HEK293 (cell line): Measurements from ENCODE around the gene SH3YL1.

Experiments used
- CTCF ChIA-PET: fragments of 350-600 bp; formaldehyde crosslinking; extraction: SDS; loops from one replicate; lab custom pipeline; 2021; ENCODE audit warnings: antibody characterized with exemption; lab: Yijun Ruan, JAX
- POLR2A ChIA-PET: fragments of 300-600 bp; formaldehyde crosslinking; extraction: SDS; loops from one replicate; lab custom pipeline; 2020; ENCODE audit warnings: antibody characterized with exemption, inconsistent platforms; lab: Yijun Ruan, JAX
- H3K27ac ChIP-seq: fragments of 200-500 bp; sonication (Bioruptor generic); 2 replicates; pipeline ENCODE4 v1.5.1; 2014; ENCODE audit warnings: low read depth, low read length, control low read depth, inconsistent platforms; ENCODE audit errors: extremely low read depth
- H3K36me3 ChIP-seq, 2 experiments: fragments of 200-500 bp in 1 of 2; sonication (Bioruptor generic) in 1 of 2; 1 replicate in 1 of 2; 2 replicates in 1 of 2; pipeline ENCODE4 v1.5.1; 2014 to 2017; ENCODE audit warnings: inconsistent platforms in 2 of 2, low read length in 2 of 2; ENCODE audit not compliant: control insufficient read depth in 2 of 2, insufficient read depth in 1 of 2
- H3K4me1 ChIP-seq: fragments of 200-500 bp; sonication (Bioruptor generic); 2 replicates; pipeline ENCODE4 v1.5.1; 2014; ENCODE audit warnings: mild to moderate bottlenecking, low read length, inconsistent platforms; ENCODE audit not compliant: control insufficient read depth, insufficient read depth
- H3K4me3 ChIP-seq: 2 replicates; pipeline ENCODE4 v1.5.1; 2011; ENCODE audit warnings: low read depth, mild to moderate bottlenecking, control low read depth, low read length, moderate library complexity
- H3K9me3 ChIP-seq: fragments of 200-500 bp; sonication (Bioruptor generic); 2 replicates; pipeline ENCODE4 v1.5.1; 2014; ENCODE audit warnings: low read depth, low read length, inconsistent platforms; ENCODE audit not compliant: control insufficient read depth, insufficient read depth
- EGR2 ChIP-seq: fragments of 450-650 bp; formaldehyde crosslinking; IDR thresholded peaks from 2 replicates; pipeline ENCODE4 v1.5.1; 2016; ENCODE audit warnings: low read depth, missing biosample characterization, missing genetic modification characterization
- KLF1 ChIP-seq: fragments of 450-650 bp; formaldehyde crosslinking; IDR thresholded peaks from 2 replicates; pipeline ENCODE4 v1.5.1; 2016; ENCODE audit warnings: missing biosample characterization, missing genetic modification characterization
- KLF16 ChIP-seq: fragments of 450-650 bp; formaldehyde crosslinking; IDR thresholded peaks from 2 replicates; pipeline ENCODE4 v1.5.1; 2017; ENCODE audit warnings: missing biosample characterization, missing genetic modification characterization
- RBAK ChIP-seq: fragments of 450-650 bp; formaldehyde crosslinking; IDR thresholded peaks from 2 replicates; pipeline ENCODE4 v1.5.1; 2016; ENCODE audit warnings: missing biosample characterization, missing genetic modification characterization
- ZNF133 ChIP-seq: fragments of 450-650 bp; formaldehyde crosslinking; IDR thresholded peaks from 2 replicates; pipeline ENCODE4 v1.5.1; 2016; ENCODE audit warnings: missing biosample characterization, missing genetic modification characterization
- ZNF155 ChIP-seq: fragments of 450-650 bp; formaldehyde crosslinking; IDR thresholded peaks from 2 replicates; pipeline ENCODE4 v1.5.1; 2016; ENCODE audit warnings: missing biosample characterization, missing genetic modification characterization
- ZNF274 ChIP-seq, 2 experiments: fragments of 200-500 bp in 1 of 2; fragments of 450-650 bp in 1 of 2; sonication (Bioruptor generic) in 1 of 2; formaldehyde crosslinking in 1 of 2; IDR thresholded peaks; 2 replicates each; pipeline versions ENCODE4 v1.5.1 to v1.6.1; 2014 to 2016; ENCODE audit warnings: borderline replicate concordance in 1 of 2, inconsistent platforms in 1 of 2, low read length in 1 of 2, missing biosample characterization in 1 of 2, missing genetic modification characterization in 1 of 2
- ZNF341 ChIP-seq: fragments of 450-650 bp; formaldehyde crosslinking; IDR thresholded peaks from 2 replicates; pipeline ENCODE4; 2016; ENCODE audit warnings: low read depth, missing biosample characterization, missing genetic modification characterization
- ZNF37A ChIP-seq: fragments of 450-650 bp; IDR thresholded peaks from 2 replicates; pipeline ENCODE4 v1.5.1; 2018; ENCODE audit warnings: missing biosample characterization, missing genetic modification characterization
- ZNF426 ChIP-seq: fragments of 450-650 bp; formaldehyde crosslinking; IDR thresholded peaks from 2 replicates; pipeline ENCODE4 v1.5.1; 2017; ENCODE audit warnings: missing biosample characterization, missing genetic modification characterization, mild to moderate bottlenecking, inconsistent platforms, moderate library complexity
- ZNF549 ChIP-seq: fragments of 450-650 bp; IDR thresholded peaks from 2 replicates; pipeline ENCODE4 v1.5.1; 2018; ENCODE audit warnings: missing biosample characterization, missing genetic modification characterization, mild to moderate bottlenecking, inconsistent platforms, moderate library complexity
- ZNF555 ChIP-seq: fragments of 450-650 bp; formaldehyde crosslinking; conservative IDR thresholded peaks from 2 replicates; pipeline ENCODE4 v1.5.1; 2017; ENCODE audit warnings: missing biosample characterization, mild to moderate bottlenecking, missing genetic modification characterization, inconsistent platforms
- ZSCAN16 ChIP-seq: fragments of 450-650 bp; formaldehyde crosslinking; IDR thresholded peaks from 2 replicates; pipeline ENCODE4 v1.5.1; 2016; ENCODE audit warnings: missing biosample characterization, missing genetic modification characterization
- TF ChIP-seq, protein P1 (sequence below): fragments of 450-650 bp; formaldehyde crosslinking; IDR thresholded peaks from 2 replicates; pipeline ENCODE4 v1.5.1; 2016; ENCODE audit warnings: missing biosample characterization, missing genetic modification characterization
- TF ChIP-seq, protein P2 (sequence below): fragments of 450-650 bp; formaldehyde crosslinking; IDR thresholded peaks from 2 replicates; pipeline ENCODE4 v1.5.1; 2016; ENCODE audit warnings: missing biosample characterization, missing genetic modification characterization
- TF ChIP-seq, protein P3 (sequence below): fragments of 450-650 bp; formaldehyde crosslinking; IDR thresholded peaks from 2 replicates; pipeline ENCODE4 v1.5.1; 2016; ENCODE audit warnings: missing biosample characterization, missing genetic modification characterization
- TF ChIP-seq, protein P4 (sequence below): fragments of 450-650 bp; formaldehyde crosslinking; IDR thresholded peaks from 2 replicates; pipeline ENCODE4 v1.5.1; 2016; ENCODE audit warnings: missing biosample characterization, missing genetic modification characterization
- TF ChIP-seq, protein P5 (sequence below): fragments of 450-650 bp; formaldehyde crosslinking; IDR thresholded peaks from 2 replicates; pipeline ENCODE4 v1.5.1; 2017; ENCODE audit warnings: missing biosample characterization, missing genetic modification characterization

The SH3YL1 gene

DNA sequence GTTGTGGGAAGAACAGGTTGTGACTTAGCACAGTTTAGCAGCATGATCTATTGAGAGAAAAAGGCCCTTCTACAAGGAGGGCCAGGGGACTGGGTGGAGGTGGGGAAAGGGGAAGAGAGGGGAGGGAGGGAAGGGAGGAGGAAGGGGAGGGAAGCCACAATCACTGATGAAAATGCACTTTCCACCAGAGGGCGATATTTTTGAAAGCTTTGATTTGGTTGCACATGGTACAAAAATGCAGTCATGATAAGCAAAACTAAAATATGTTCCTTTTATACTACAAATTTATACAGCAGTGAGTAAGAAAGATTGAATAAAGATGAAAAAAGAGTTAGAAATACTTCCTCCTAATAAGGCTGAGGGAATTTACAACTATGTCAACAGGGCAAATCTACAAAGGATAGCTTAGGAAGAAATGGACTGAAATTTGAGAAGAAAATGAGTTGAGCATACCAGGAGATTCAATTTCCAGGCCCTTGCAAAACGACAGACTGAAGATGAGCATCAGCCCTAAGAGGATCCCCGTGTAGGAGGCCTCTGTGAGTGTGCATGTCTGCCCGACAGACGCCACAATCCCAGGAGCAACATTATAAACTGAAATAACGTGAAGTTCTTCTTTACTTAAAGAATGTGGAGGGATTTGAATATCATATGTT lies 17.2 kb downstream of the SH3YL1 start (continued):
- TF ChIP-seq, protein P1, sequence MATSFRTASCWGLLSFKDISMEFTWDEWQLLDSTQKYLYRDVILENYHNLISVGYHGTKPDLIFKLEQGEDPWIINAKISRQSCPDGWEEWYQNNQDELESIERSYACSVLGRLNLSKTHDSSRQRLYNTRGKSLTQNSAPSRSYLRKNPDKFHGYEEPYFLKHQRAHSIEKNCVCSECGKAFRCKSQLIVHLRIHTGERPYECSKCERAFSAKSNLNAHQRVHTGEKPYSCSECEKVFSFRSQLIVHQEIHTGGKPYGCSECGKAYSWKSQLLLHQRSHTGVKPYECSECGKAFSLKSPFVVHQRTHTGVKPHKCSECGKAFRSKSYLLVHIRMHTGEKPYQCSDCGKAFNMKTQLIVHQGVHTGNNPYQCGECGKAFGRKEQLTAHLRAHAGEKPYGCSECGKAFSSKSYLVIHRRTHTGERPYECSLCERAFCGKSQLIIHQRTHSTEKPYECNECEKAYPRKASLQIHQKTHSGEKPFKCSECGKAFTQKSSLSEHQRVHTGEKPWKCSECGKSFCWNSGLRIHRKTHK = no peak
- no peak for TF ChIP-seq ZSCAN16 (tag by site-specific recombination)

DNA sequence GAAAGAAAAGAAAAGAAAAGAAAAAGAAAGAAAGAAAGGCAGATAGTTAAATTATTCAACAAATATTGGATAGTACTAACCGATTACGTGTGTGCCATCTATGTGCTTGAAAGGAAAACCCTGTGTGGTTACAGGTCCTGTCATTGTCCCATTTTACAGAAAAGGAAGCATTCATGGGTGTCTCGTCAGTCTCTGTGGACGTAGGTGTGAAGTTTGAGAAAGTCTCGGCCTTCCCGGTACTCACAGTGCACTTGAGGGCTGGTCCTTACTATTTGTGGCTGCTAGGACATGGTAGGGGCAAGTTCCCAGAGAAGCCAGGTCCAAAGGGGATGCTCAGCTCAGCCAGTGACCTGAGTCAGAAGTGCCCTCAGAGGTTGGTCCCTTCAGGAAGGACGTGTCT lies 19.3 kb downstream of the SH3YL1 start:
- POLR2A ChIA-PET = no interaction called here
- Histone ChIP-seq H3K9me3 (no peaks in the 10 kb centered on the region), H3K4me3 (no peak overlapping the region), H3K36me3 (peaks cover 0 to 16% of the 10 kb centered on the region in 2 experiments; a peak in 1 of 3 replicates), H3K27ac (no peak overlapping the region), H3K4me1 (no peaks in the 10 kb centered on the region)
- CTCF ChIA-PET = interaction anchor here (1.0 to 1.5 kb wide), 2 partner anchors 23 to 418 kb away, joined by 3 to 4 read pairs; no protein-coding TSS in a partner anchor
- TF ChIP-seq, protein P2, sequence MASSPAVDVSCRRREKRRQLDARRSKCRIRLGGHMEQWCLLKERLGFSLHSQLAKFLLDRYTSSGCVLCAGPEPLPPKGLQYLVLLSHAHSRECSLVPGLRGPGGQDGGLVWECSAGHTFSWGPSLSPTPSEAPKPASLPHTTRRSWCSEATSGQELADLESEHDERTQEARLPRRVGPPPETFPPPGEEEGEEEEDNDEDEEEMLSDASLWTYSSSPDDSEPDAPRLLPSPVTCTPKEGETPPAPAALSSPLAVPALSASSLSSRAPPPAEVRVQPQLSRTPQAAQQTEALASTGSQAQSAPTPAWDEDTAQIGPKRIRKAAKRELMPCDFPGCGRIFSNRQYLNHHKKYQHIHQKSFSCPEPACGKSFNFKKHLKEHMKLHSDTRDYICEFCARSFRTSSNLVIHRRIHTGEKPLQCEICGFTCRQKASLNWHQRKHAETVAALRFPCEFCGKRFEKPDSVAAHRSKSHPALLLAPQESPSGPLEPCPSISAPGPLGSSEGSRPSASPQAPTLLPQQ = no peak
- TF ChIP-seq, protein P3, sequence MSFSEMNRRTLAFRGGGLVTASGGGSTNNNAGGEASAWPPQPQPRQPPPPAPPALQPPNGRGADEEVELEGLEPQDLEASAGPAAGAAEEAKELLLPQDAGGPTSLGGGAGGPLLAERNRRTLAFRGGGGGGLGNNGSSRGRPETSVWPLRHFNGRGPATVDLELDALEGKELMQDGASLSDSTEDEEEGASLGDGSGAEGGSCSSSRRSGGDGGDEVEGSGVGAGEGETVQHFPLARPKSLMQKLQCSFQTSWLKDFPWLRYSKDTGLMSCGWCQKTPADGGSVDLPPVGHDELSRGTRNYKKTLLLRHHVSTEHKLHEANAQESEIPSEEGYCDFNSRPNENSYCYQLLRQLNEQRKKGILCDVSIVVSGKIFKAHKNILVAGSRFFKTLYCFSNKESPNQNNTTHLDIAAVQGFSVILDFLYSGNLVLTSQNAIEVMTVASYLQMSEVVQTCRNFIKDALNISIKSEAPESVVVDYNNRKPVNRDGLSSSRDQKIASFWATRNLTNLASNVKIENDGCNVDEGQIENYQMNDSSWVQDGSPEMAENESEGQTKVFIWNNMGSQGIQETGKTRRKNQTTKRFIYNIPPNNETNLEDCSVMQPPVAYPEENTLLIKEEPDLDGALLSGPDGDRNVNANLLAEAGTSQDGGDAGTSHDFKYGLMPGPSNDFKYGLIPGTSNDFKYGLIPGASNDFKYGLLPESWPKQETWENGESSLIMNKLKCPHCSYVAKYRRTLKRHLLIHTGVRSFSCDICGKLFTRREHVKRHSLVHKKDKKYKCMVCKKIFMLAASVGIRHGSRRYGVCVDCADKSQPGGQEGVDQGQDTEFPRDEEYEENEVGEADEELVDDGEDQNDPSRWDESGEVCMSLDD = no peak
- TF ChIP-seq ZNF549 (no peak), ZNF37A (tag by site-specific recombination) (no peak), ZNF155 (tag by site-specific recombination) (no peak), ZNF341 (tag by site-specific recombination) (no peak), ZNF555 (no peak), RBAK (no peak), KLF1 (tag by site-specific recombination) (no peak), EGR2 (tag by site-specific recombination) (no peak), KLF16 (tag by site-specific recombination) (no peak), ZNF426 (tag by site-specific recombination) (no peak), ZNF133 (tag by site-specific recombination) (no peak), ZNF274 (IDR thresholded peaks at IDR 0.05; ENCODE audit: low read length) (no peak), ZNF274 (tag by site-specific recombination; IDR thresholded peaks at IDR 0.05; ENCODE audit: borderline replicate concordance) (no peak)
- TF ChIP-seq, protein P4, sequence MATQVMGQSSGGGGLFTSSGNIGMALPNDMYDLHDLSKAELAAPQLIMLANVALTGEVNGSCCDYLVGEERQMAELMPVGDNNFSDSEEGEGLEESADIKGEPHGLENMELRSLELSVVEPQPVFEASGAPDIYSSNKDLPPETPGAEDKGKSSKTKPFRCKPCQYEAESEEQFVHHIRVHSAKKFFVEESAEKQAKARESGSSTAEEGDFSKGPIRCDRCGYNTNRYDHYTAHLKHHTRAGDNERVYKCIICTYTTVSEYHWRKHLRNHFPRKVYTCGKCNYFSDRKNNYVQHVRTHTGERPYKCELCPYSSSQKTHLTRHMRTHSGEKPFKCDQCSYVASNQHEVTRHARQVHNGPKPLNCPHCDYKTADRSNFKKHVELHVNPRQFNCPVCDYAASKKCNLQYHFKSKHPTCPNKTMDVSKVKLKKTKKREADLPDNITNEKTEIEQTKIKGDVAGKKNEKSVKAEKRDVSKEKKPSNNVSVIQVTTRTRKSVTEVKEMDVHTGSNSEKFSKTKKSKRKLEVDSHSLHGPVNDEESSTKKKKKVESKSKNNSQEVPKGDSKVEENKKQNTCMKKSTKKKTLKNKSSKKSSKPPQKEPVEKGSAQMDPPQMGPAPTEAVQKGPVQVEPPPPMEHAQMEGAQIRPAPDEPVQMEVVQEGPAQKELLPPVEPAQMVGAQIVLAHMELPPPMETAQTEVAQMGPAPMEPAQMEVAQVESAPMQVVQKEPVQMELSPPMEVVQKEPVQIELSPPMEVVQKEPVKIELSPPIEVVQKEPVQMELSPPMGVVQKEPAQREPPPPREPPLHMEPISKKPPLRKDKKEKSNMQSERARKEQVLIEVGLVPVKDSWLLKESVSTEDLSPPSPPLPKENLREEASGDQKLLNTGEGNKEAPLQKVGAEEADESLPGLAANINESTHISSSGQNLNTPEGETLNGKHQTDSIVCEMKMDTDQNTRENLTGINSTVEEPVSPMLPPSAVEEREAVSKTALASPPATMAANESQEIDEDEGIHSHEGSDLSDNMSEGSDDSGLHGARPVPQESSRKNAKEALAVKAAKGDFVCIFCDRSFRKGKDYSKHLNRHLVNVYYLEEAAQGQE (tag by site-specific recombination) = no peak
- TF ChIP-seq, protein P5, sequence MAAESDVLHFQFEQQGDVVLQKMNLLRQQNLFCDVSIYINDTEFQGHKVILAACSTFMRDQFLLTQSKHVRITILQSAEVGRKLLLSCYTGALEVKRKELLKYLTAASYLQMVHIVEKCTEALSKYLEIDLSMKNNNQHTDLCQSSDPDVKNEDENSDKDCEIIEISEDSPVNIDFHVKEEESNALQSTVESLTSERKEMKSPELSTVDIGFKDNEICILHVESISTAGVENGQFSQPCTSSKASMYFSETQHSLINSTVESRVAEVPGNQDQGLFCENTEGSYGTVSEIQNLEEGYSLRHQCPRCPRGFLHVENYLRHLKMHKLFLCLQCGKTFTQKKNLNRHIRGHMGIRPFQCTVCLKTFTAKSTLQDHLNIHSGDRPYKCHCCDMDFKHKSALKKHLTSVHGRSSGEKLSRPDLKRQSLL = no peak
